Vagina (tissue), 2 donors: ENCODE data around the gene IRF8.

Source experiments
- POLR2A ChIP-seq, 2 donors: fragments of 450-650 bp; IDR thresholded peaks; one replicate each; pipeline ENCODE4 v1.6.1; 2017; ENCODE audit warnings: antibody characterized with exemption in 2 of 2, mild to moderate bottlenecking in 2 of 2, moderate library complexity in 2 of 2
- POLR2AphosphoS5 ChIP-seq, 2 donors: sonication (generic); formaldehyde crosslinking; IDR thresholded peaks; one replicate each; pipeline ENCODE4 v1.9.0; 2017; ENCODE audit warnings: antibody characterized with exemption in 2 of 2, mild to moderate bottlenecking in 2 of 2, low read depth in 1 of 2; ENCODE audit not compliant: insufficient read depth in 1 of 2
- TF ChIP-seq, protein P1 (sequence below), 3 experiments: fragments of 450-650 bp in 2 of 3; fragments of 200-600 bp in 1 of 3; sonication (generic) in 1 of 3; IDR thresholded peaks; one replicate each; pipeline ENCODE4 v1.5.1; 2017 to 2019; ENCODE audit warnings: antibody characterized with exemption in 3 of 3, mild to moderate bottlenecking in 2 of 3, moderate library complexity in 2 of 3

DNA sequence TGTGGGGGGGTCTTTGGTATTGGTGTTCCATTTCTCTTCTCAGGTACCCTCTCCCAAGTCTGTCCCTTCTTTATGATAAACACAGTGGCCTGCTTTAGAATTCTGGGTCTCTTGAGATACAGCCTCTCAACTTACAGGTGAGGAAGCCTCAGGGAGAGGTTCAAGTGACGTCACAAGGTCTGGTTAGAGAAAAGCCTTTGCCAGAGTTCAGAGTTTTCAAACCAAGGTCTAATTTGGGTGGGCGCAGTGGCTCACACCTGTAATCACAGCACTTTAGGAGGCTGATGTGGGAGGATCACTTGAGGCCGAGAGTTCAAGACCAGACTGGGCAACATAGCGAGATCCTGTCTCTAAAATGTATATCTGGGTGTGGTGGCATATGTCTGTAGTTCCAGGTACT, 2.1 kb downstream of the IRF8 start:
- TF ChIP-seq, protein P1, sequence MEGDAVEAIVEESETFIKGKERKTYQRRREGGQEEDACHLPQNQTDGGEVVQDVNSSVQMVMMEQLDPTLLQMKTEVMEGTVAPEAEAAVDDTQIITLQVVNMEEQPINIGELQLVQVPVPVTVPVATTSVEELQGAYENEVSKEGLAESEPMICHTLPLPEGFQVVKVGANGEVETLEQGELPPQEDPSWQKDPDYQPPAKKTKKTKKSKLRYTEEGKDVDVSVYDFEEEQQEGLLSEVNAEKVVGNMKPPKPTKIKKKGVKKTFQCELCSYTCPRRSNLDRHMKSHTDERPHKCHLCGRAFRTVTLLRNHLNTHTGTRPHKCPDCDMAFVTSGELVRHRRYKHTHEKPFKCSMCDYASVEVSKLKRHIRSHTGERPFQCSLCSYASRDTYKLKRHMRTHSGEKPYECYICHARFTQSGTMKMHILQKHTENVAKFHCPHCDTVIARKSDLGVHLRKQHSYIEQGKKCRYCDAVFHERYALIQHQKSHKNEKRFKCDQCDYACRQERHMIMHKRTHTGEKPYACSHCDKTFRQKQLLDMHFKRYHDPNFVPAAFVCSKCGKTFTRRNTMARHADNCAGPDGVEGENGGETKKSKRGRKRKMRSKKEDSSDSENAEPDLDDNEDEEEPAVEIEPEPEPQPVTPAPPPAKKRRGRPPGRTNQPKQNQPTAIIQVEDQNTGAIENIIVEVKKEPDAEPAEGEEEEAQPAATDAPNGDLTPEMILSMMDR (IDR thresholded peaks at IDR 0.05) = no peak
- no peak for TF ChIP-seq POLR2A (IDR thresholded peaks at IDR 0.05)
- no peak for TF ChIP-seq POLR2AphosphoS5 (IDR thresholded peaks at IDR 0.05; ENCODE audit: insufficient read depth in 1 of 2, low read depth in 1 of 2)
